OCI-LY7 (cell line): Measurements from ENCODE around the gene ADSS1. TPM values are rescaled to one million over a fixed set of nuclear protein-coding genes. Genes with fewer than 3 reads are reported as not detected.
A peak's percentile ranks its signal among the peaks of the same experiment; 100 is the strongest.

ENCODE experiments used
- BruUV-seq: library from RNA; stranded (reverse); fragments of 400-500 nt; replicated peaks from 2 replicates; lab custom pipeline; 2021; lab: Mats Ljungman, UMichigan
- CTCF ChIA-PET: fragments of 300-600 bp; sonication (Branson Sonifier 250); formaldehyde crosslinking; loops from one replicate; lab custom pipeline; 2022; ENCODE audit warnings: antibody characterized with exemption; ENCODE audit not compliant: unreplicated experiment; lab: Charles Lee
- POLR2A ChIA-PET: fragments of 300-600 bp; sonication (Branson Sonifier 250); formaldehyde crosslinking; loops from one replicate; lab custom pipeline; 2022; ENCODE audit warnings: antibody characterized with exemption; lab: Charles Lee
- DNase-seq: peaks from one replicate; pipeline ENCODE4 v3.0.0-alpha.2; 2015; ENCODE audit warnings: low spot score
- H2AFZ ChIP-seq: fragments of 200-600 bp; sonication (generic), shearing (Covaris generic); 2 replicates; pipeline ENCODE4 v1.6.1; 2014; ENCODE audit warnings: mild to moderate bottlenecking, antibody characterized with exemption, low read length, moderate library complexity
- H3K27ac ChIP-seq: fragments of 200-600 bp; sonication (generic); 2 replicates; pipeline ENCODE4 v1.5.1; 2014; ENCODE audit warnings: mixed run types, low read depth, mild to moderate bottlenecking, moderate library complexity, low read length, inconsistent platforms; ENCODE audit not compliant: poor library complexity, severe bottlenecking
- H3K36me3 ChIP-seq: fragments of 200-600 bp; sonication (generic); 2 replicates; pipeline ENCODE4 v1.6.1; 2014; ENCODE audit warnings: mild to moderate bottlenecking, antibody characterized with exemption, low read length, moderate library complexity, mixed read lengths; ENCODE audit not compliant: insufficient read depth
- H3K4me1 ChIP-seq: fragments of 200-600 bp; sonication (generic); 2 replicates; pipeline ENCODE4 v1.5.1; 2014; ENCODE audit warnings: mild to moderate bottlenecking, low read length; ENCODE audit not compliant: insufficient read depth, poor library complexity, severe bottlenecking
- H3K4me2 ChIP-seq: fragments of 200-600 bp; sonication (generic); 2 replicates; pipeline ENCODE4 v1.6.1; 2014; ENCODE audit warnings: mild to moderate bottlenecking, low read length
- H3K4me3 ChIP-seq: fragments of 200-600 bp; sonication (generic); 2 replicates; pipeline ENCODE4 v1.5.1; 2014; ENCODE audit warnings: mild to moderate bottlenecking, low read depth, low read length; ENCODE audit not compliant: poor library complexity, severe bottlenecking
- H3K79me2 ChIP-seq: fragments of 200-600 bp; sonication (generic); 2 replicates; pipeline ENCODE4 v1.6.1; 2016; ENCODE audit warnings: low read depth, mild to moderate bottlenecking, low read length, moderate library complexity, mixed read lengths; ENCODE audit not compliant: insufficient read depth
- H3K9me2 ChIP-seq: fragments of 200-600 bp; sonication (generic); 2 replicates; pipeline ENCODE4 v1.6.1; 2016; ENCODE audit warnings: mild to moderate bottlenecking, low read length, mixed read lengths; ENCODE audit not compliant: insufficient read depth
- H3K9me3 ChIP-seq: fragments of 200-600 bp; sonication (generic); 2 replicates; pipeline ENCODE4 v1.6.1; 2014; ENCODE audit warnings: mild to moderate bottlenecking, mixed run types, low read length, mixed read lengths
- H4K20me1 ChIP-seq: fragments of 200-600 bp; sonication (generic); 2 replicates; pipeline ENCODE4 v1.6.1; 2014; ENCODE audit warnings: mild to moderate bottlenecking, antibody characterized with exemption, low read length, moderate library complexity, mixed read lengths; ENCODE audit not compliant: insufficient read depth
- CTCF ChIP-seq: fragments of 200-600 bp; sonication (generic); conservative IDR thresholded peaks from 2 replicates; pipeline ENCODE4 v1.5.1; 2014; ENCODE audit warnings: mild to moderate bottlenecking, antibody characterized with exemption, low read length, moderate library complexity, mixed read lengths
- EZH2phosphoT487 ChIP-seq: fragments of 200-600 bp; sonication (generic); IDR thresholded peaks from 2 replicates; pipeline ENCODE4 v1.6.1; 2018; ENCODE audit warnings: low read depth, borderline replicate concordance, mild to moderate bottlenecking, mixed run types, antibody characterized with exemption, low read length, moderate library complexity, mixed read lengths
- intact Hi-C: fragments of 100-400 bp; cut with micrococcal nuclease; formaldehyde crosslinking; loops from one replicate; pipeline ENCODE4 v1.10.0; 2022; ENCODE audit not compliant: unreplicated experiment
- total RNA-seq, 2 experiments: library from RNA; depleted of rRNA in 1 of 2; stranded (reverse); fragments of >200 nt in 1 of 2; shearing (Covaris generic) in 1 of 2; gene quantifications; 2 replicates each; pipeline ENCODE4 v1.2.3, GENCODE V29; 2014 to 2022

Gene ADSS1
- total RNA-seq, 2 experiments from 2014 or later = 2.8 TPM; not detected in 1

DNA sequence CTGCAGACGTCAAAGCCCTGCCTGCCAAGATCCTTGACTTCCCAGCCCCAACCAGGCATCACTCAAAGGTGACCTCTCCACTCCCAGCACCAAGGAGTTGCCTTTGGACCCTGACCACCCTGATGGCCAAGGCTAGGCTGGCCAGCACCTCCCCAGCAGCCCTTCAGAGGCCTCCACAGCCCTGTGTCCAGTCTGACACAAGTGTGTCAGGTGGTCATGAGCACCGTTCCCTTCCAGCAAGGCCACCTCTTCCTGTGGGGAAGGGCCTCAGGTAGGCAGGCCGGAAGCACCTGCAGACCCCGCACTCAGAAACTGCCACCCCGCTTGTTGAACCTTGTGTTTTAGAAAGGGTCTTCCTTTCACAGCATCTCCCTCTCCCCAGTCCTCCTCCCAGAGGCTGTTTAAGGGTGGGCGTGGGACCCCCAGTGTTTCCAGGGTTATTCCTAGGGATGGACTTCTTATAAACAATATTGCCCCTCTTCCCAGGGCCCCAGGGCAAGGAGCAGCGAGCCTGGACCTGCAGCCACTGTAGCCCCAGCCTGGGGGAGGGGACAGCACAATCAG is 47.8 kb upstream of the ADSS1 start:
- Histone ChIP-seq H4K20me1 (no peaks in the 10 kb centered on the region), H3K4me3 (no peak overlapping the region), H3K4me2 (no peak overlapping the region), H3K9me2 (no peaks in the 10 kb centered on the region), H3K36me3 (no peaks in the 10 kb centered on the region), H3K4me1 (peaks cover 34% of the 10 kb centered on the region), H3K27ac (no peak overlapping the region), H3K9me3 (no peaks in the 10 kb centered on the region), H2AFZ (no peak overlapping the region), H3K79me2 (no peaks in the 10 kb centered on the region)
- no TSS peak for BruUV-seq
- DNase-seq = no peak
- intact Hi-C loops = no loop called here
- ChIA-PET CTCF (interaction anchor here (0.6 kb wide), 1 partner anchor 11 kb away, joined by 13 read pairs; no protein-coding TSS in a partner anchor), POLR2A (interaction anchor here (0.6 to 2.7 kb wide), 4 partner anchors 10 to 76 kb away, joined by 3 to 12 read pairs (median 4); no protein-coding TSS in a partner anchor)
- TF ChIP-seq EZH2phosphoT487 (no peak), CTCF (no peak)

- Histone ChIP-seq H2AFZ (peak overlapping the region; percentile 53; the same call in 1 of the 2 replicates), H4K20me1 (no peaks in the 10 kb centered on the region), H3K4me1 (peaks cover 40% of the 10 kb centered on the region), H3K4me2 (peak overlapping the region; percentile 70), H3K36me3 (no peaks in the 10 kb centered on the region), H3K9me2 (no peaks in the 10 kb centered on the region), H3K9me3 (no peaks in the 10 kb centered on the region), H3K27ac (no peak overlapping the region), H3K79me2 (no peaks in the 10 kb centered on the region), H3K4me3 (peak overlapping the region; percentile 52)
- intact Hi-C loops = no loop called here
- BruUV-seq = no TSS peak
- no peak for DNase-seq
- POLR2A ChIA-PET = interaction anchor here (0.6 to 2.7 kb wide), 6 partner anchors 11 to 75 kb away, joined by 3 to 12 read pairs (median 4); no protein-coding TSS in a partner anchor
- TF ChIP-seq CTCF (no peak), EZH2phosphoT487 (no peak)
- CTCF ChIA-PET = interaction anchor here (0.6 kb wide), 1 partner anchor 11 kb away, joined by 13 read pairs; no protein-coding TSS in a partner anchor
Measured at GRCh38 chr14:104676694-104677511, 47.1 kb upstream of the ADSS1 start.
